Effector CD4-positive, alpha-beta T cell (primary cell): ENCODE measurements around the gene NOC4L.
A peak's percentile ranks its signal among the peaks of the same experiment; 100 is the strongest.
"Not testable (repeated sequence)": the region's sequence is repeated elsewhere in the genome, so short reads cannot be mapped to it uniquely, and the experiment has no call there.

Experiments used
- DNase-seq: peaks from one replicate; pipeline ENCODE4 v3.0.0-alpha.2; 2020

NOC4L gene

GRCh38 chr12:132124766-132125425, 19.4 kb upstream of the NOC4L start:
- no peak for DNase-seq

- no peak for DNase-seq
Measured at GRCh38 chr12:132125736-132126135, 18.5 kb upstream of the NOC4L start.

- DNase-seq = no peak
Measured at GRCh38 chr12:132127041-132127440, 17.2 kb upstream of the NOC4L start.

- DNase-seq = no peak
Measured at GRCh38 chr12:132129007-132129406, 15.2 kb upstream of the NOC4L start.

- no peak for DNase-seq
Measured at GRCh38 chr12:132130690-132131089, 13.6 kb upstream of the NOC4L start.

GRCh38 chr12:132131229-132131628, 13.0 kb upstream of the NOC4L start:
- no peak for DNase-seq

- DNase-seq = no peak
Measured at GRCh38 chr12:132131952-132132351, 12.3 kb upstream of the NOC4L start.

GRCh38 chr12:132132609-132133430, 11.4 kb upstream of the NOC4L start:
- DNase-seq = no peak

GRCh38 chr12:132133952-132134652, 10.2 kb upstream of the NOC4L start:
- DNase-seq = no peak

GRCh38 chr12:132134653-132135183, 9.5 kb upstream of the NOC4L start:
- not testable (repeated sequence) for DNase-seq

GRCh38 chr12:132136226-132136625, 8.0 kb upstream of the NOC4L start:
- DNase-seq = not testable (repeated sequence)

- DNase-seq = no peak
Measured at GRCh38 chr12:132137483-132138125, 6.7 kb upstream of the NOC4L start.

GRCh38 chr12:132138941-132139871, 5.1 kb upstream of the NOC4L start:
- DNase-seq = no peak

GRCh38 chr12:132139912-132140311, 4.3 kb upstream of the NOC4L start:
- DNase-seq = no peak

GRCh38 chr12:132140501-132140900, 3.8 kb upstream of the NOC4L start:
- DNase-seq = no peak

- no peak for DNase-seq
Measured at GRCh38 chr12:132140918-132141841, 3.1 kb upstream of the NOC4L start.

GRCh38 chr12:132141976-132142678, 2.1 kb upstream of the NOC4L start:
- DNase-seq = no peak

GRCh38 chr12:132142679-132143335, 1.4 kb upstream of the NOC4L start:
- no peak for DNase-seq

GRCh38 chr12:132143336-132144071, 753 bp upstream of the NOC4L start:
- peak; percentile 30 for DNase-seq
